ENCODE results near the gene CYS1.

DNA sequence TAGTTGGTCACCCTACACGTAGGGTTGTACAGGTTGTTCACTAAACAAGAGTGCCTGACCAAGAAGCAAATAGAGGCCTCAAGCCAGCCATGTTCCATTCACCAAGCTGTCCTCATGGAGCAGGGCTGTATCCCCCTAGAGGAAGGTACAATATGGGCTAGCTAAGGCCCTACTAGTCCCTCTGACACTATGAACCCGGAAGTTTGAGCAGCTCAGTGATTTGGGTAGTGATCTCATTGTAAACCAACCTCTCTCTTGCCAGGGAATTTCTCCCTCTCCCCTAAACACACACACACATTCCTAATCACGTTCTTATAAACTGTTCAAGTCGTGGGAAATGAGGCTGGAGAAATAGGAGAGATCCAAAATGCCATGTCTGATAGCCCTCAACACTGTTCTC, 6.7 kb upstream of the CYS1 start:
- TF ChIP-seq CTCF (IDR thresholded peaks at IDR 0.05; ENCODE audit: low read depth, low read length, missing input control), result no peak
- TF ChIP-seq HNF4G (IDR thresholded peaks at IDR 0.05), result no peak
- no peak for TF ChIP-seq RXRA (IDR thresholded peaks at IDR 0.05)
- no peak for TF ChIP-seq HNF4A (conservative IDR thresholded peaks at IDR 0.05)
- TF ChIP-seq ZBTB33 (IDR thresholded peaks at IDR 0.05), result no peak
- TF ChIP-seq, protein P1, sequence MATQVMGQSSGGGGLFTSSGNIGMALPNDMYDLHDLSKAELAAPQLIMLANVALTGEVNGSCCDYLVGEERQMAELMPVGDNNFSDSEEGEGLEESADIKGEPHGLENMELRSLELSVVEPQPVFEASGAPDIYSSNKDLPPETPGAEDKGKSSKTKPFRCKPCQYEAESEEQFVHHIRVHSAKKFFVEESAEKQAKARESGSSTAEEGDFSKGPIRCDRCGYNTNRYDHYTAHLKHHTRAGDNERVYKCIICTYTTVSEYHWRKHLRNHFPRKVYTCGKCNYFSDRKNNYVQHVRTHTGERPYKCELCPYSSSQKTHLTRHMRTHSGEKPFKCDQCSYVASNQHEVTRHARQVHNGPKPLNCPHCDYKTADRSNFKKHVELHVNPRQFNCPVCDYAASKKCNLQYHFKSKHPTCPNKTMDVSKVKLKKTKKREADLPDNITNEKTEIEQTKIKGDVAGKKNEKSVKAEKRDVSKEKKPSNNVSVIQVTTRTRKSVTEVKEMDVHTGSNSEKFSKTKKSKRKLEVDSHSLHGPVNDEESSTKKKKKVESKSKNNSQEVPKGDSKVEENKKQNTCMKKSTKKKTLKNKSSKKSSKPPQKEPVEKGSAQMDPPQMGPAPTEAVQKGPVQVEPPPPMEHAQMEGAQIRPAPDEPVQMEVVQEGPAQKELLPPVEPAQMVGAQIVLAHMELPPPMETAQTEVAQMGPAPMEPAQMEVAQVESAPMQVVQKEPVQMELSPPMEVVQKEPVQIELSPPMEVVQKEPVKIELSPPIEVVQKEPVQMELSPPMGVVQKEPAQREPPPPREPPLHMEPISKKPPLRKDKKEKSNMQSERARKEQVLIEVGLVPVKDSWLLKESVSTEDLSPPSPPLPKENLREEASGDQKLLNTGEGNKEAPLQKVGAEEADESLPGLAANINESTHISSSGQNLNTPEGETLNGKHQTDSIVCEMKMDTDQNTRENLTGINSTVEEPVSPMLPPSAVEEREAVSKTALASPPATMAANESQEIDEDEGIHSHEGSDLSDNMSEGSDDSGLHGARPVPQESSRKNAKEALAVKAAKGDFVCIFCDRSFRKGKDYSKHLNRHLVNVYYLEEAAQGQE (IDR thresholded peaks at IDR 0.05), result no peak
- TF ChIP-seq, protein P2, sequence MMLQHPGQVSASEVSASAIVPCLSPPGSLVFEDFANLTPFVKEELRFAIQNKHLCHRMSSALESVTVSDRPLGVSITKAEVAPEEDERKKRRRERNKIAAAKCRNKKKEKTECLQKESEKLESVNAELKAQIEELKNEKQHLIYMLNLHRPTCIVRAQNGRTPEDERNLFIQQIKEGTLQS (IDR thresholded peaks at IDR 0.05), result no peak
- no peak for TF ChIP-seq EGR1 (IDR thresholded peaks at IDR 0.05; ENCODE audit: low read depth in 2 of 2)

Measured in liver (tissue), 3 donors.